Measurements from ENCODE around the gene PUS7.
"Not testable (repeated sequence)": the region's sequence is repeated elsewhere in the genome, so short reads cannot be mapped to it uniquely, and the experiment has no call there.

Gene PUS7

GRCh38 chr7:105493923-105494315, 28.2 kb downstream of the PUS7 start:
- no peak for DNase-seq

GRCh38 chr7:105493196-105493922, 28.7 kb downstream of the PUS7 start:
- no peak for DNase-seq

- DNase-seq: no peak
Observed at GRCh38 chr7:105489409-105489808, 32.7 kb downstream of the PUS7 start.

GRCh38 chr7:105487579-105488571, 34.2 kb downstream of the PUS7 start:
- DNase-seq: no peak

GRCh38 chr7:105480931-105481330, 41.1 kb downstream of the PUS7 start:
- DNase-seq: no peak

GRCh38 chr7:105478606-105479005, 43.5 kb downstream of the PUS7 start:
- DNase-seq: no peak

GRCh38 chr7:105477908-105478307, 44.2 kb downstream of the PUS7 start:
- DNase-seq: no peak

- DNase-seq: no peak
Observed at GRCh38 chr7:105474045-105474444, 48.0 kb downstream of the PUS7 start.

- no peak for DNase-seq
Observed at GRCh38 chr7:105473163-105473562, 48.9 kb downstream of the PUS7 start.

GRCh38 chr7:105470846-105471245, 51.2 kb downstream of the PUS7 start:
- DNase-seq: no peak

GRCh38 chr7:105470090-105470489, 52.0 kb downstream of the PUS7 start:
- no peak for DNase-seq

- no peak for DNase-seq
Observed at GRCh38 chr7:105462765-105463420, 59.2 kb downstream of the PUS7 start.

GRCh38 chr7:105461518-105461917, 60.6 kb downstream of the PUS7 start:
- DNase-seq: no peak

- no peak for DNase-seq
Observed at GRCh38 chr7:105457619-105458225, 64.3 kb downstream of the PUS7 start.

GRCh38 chr7:105454921-105455320, 67.2 kb downstream of the PUS7 start:
- DNase-seq: no peak

GRCh38 chr7:105454095-105454747, 67.8 kb downstream of the PUS7 start:
- DNase-seq: no peak

- DNase-seq: no peak
Observed at GRCh38 chr7:105452085-105452484, 70.0 kb downstream of the PUS7 start.

- DNase-seq: not testable (repeated sequence)
Observed at GRCh38 chr7:105450870-105451269, 71.2 kb downstream of the PUS7 start.

GRCh38 chr7:105450177-105450861, 71.8 kb downstream of the PUS7 start:
- no peak for DNase-seq

GRCh38 chr7:105448181-105448580, 73.9 kb downstream of the PUS7 start:
- no peak for DNase-seq

GRCh38 chr7:105444342-105444987, 77.6 kb downstream of the PUS7 start:
- no peak for DNase-seq
